Cardiac ventricle fibroblast (primary cell): Measurements from ENCODE around the gene ZNF785. TPM values are rescaled to one million over a fixed set of nuclear protein-coding genes. Genes with fewer than 3 reads are reported as not detected.

Experiments used
- total RNA-seq: library from RNA; depleted of rRNA; stranded (reverse); fragments of >200 nt; gene quantifications from 2 replicates; pipeline ENCODE4 v1.2.3, GENCODE V29; 2015

ZNF785 gene
- total RNA-seq = 6.8 and 18.9 TPM in 2 replicates

GRCh38 chr16:30585400-30586191, at the start of gene ZNF785:
Gene ZNF785, minus strand, starts transcription at chr16:30585697. Its CDS starts 86 bp downstream, at chr16:30585611.

GRCh38 chr16:30609926-30610839, 24.7 kb upstream of the ZNF785 start, which contains the start of gene ZNF689:
Gene ZNF689, minus strand, starts transcription at chr16:30610389. Its CDS starts 348 bp downstream, at chr16:30610041.

GRCh38 chr16:30571445-30572322, 13.8 kb downstream of the ZNF785 start, which contains the start of gene ZNF688:
Gene ZNF688, minus strand, starts transcription at chr16:30571714. Its CDS starts 85 bp downstream, at chr16:30571629.

GRCh38 chr16:30557957-30558788, 27.3 kb downstream of the ZNF785 start, which contains the start of gene ZNF764:
Gene ZNF764, minus strand, starts transcription at chr16:30558374. Its CDS starts 192 bp downstream, at chr16:30558182.

DNA sequence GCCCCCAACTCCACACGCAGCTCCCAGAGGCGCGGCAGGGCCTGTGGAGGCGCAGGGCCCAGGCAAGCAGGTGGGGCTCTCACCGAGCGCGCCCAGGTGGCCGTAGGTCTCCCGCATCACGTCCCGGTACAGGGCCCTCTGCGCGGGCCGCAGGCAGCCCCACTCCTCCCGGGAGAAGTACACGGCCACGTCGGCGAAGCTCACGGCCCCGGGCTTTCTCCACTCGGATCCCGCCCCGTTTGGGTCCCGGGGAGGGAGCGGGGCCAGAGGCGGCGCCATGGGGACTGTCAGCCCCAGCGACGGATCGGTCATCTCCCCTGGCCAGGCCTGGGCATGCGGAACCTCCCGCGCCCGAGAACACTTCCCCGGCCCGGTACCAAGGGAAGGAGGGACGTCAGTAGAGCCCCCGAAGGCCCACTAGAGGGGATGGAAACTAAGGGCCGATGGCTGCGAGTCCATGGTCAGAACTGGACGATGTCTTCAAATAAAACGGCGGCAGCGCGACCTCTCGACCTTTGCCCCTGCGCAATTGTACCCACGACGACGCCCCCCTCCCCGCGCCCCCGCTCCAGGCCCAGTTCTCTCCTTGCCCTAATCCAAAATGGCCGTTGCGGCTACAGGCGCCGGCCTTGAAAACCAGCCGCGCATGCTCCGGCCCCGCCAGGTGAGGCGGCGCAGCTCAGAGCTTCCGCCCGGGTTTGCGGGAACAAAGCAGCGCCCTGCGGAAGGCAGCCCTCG, 51.0 kb downstream of the ZNF785 start, which contains the start of gene ZNF747:
Gene ZNF747, minus strand, starts transcription at position 491 of the 738 bp plus-strand sequence. Its CDS starts 179 bp downstream, at position 312.

Other genes starting within 250 kb of the ZNF785 start
- gene CD2BP2, start 230.4 kb downstream of the ZNF785 start, total RNA-seq = 31.3 and 43.4 TPM in 2 replicates
- 33.1 and 39.3 TPM in 2 replicates for gene TBC1D10B, start 215.2 kb downstream of the ZNF785 start, total RNA-seq
- not detected in 2 replicates for gene MYL11, start 210.9 kb downstream of the ZNF785 start, total RNA-seq
- 0.50 TPM in 1 of 2 replicates, not detected in the other for gene SEPTIN1, start 203.1 kb downstream of the ZNF785 start, total RNA-seq
- gene ZNF48, start 190.3 kb downstream of the ZNF785 start, total RNA-seq = 2.4 and 3.5 TPM in 2 replicates
- gene ZNF771, start 178.1 kb downstream of the ZNF785 start, total RNA-seq = 28.0 and 32.5 TPM in 2 replicates
- 12.6 and 16.9 TPM in 2 replicates for gene DCTPP1, start 155.7 kb downstream of the ZNF785 start, total RNA-seq
- 23.2 and 25.8 TPM in 2 replicates for gene SEPHS2, start 139.8 kb downstream of the ZNF785 start, total RNA-seq
- gene ITGAL, start 113.0 kb downstream of the ZNF785 start, total RNA-seq = not detected in 2 replicates
- gene ZNF768, start 59.1 kb downstream of the ZNF785 start, total RNA-seq = 15.4 and 18.7 TPM in 2 replicates
- gene ZNF747, start 50.8 kb downstream of the ZNF785 start, total RNA-seq = 7.8 and 10.0 TPM in 2 replicates
- gene ZNF764, start 27.3 kb downstream of the ZNF785 start, total RNA-seq = 7.9 and 8.9 TPM in 2 replicates
- 10.4 and 11.6 TPM in 2 replicates for gene ZNF688, start 14.0 kb downstream of the ZNF785 start, total RNA-seq
- 7.1 and 9.8 TPM in 2 replicates for gene ZNF689, start 24.7 kb upstream of the ZNF785 start, total RNA-seq
- 16.0 and 24.8 TPM in 2 replicates for gene PRR14, start 65.3 kb upstream of the ZNF785 start, total RNA-seq
- gene FBRS, start 72.7 kb upstream of the ZNF785 start, total RNA-seq = 25.1 and 30.0 TPM in 2 replicates
- 21.4 and 34.3 TPM in 2 replicates for gene SRCAP, start 113.5 kb upstream of the ZNF785 start, total RNA-seq
- gene PHKG2, start 162.7 kb upstream of the ZNF785 start, total RNA-seq = 13.2 and 17.8 TPM in 2 replicates
- 0.62 and 0.93 TPM in 2 replicates for gene CFAP119, start 176.4 kb upstream of the ZNF785 start, total RNA-seq
- 68.0 and 87.4 TPM in 2 replicates for gene RNF40, start 176.6 kb upstream of the ZNF785 start, total RNA-seq
- 11.7 and 15.0 TPM in 2 replicates for gene ZNF629, start 201.5 kb upstream of the ZNF785 start, total RNA-seq